ENCODE measurements around the gene PIM1. TPM values are rescaled to one million over a fixed set of nuclear protein-coding genes. Genes with fewer than 3 reads are reported as not detected.
A peak's percentile ranks its signal among the peaks of the same experiment; 100 is the strongest.

The PIM1 gene
- total and polyA plus RNA-seq, 9 of the 15 experiments (the other 6 are each of a cell fraction or from before 2014, with no cell fraction given) = 19.0 to 789 (median 212) TPM

DNA sequence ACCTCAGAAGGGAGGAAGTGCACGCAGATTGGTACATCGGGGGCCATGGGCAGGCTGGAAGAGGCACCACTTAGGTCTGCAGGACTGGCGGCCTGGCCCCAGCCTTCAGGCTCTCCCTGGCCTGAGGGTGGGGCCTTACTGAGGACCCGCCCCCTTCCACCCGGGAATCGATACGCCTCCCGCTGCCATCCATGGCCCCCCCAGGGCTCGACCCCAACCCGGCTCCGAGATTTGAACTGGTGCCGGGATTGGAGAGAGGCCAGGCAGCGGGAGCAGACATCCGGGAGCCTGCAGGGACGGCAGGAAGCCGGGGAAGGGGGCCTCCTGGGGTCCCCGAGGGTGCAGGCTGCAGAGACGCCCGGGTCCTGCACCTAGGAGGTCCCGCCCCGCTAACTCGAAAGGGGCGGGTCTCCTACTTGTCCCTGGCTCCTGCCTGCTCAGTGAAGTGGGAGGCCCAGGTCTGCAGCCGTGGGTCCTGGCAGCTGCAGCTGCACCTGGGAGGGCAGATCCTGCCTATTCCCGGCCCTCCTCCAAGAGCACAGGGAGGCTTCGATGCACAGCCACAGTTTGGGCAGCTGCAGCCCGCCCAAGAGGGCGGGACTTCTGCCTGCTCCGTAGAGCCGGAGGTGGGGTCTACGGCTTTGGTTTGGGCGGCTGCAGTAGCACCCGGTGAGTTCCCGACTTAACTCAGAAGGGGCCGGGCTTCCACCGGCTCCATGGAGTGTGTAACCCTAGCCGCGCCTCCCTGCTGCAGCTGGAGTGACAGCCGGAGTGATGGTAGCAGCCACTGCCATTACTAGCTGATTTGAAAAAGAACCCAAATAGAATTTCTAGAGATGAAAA lies 52.4 kb downstream of the PIM1 start (continued):
- TF ChIP-seq, protein P1, sequence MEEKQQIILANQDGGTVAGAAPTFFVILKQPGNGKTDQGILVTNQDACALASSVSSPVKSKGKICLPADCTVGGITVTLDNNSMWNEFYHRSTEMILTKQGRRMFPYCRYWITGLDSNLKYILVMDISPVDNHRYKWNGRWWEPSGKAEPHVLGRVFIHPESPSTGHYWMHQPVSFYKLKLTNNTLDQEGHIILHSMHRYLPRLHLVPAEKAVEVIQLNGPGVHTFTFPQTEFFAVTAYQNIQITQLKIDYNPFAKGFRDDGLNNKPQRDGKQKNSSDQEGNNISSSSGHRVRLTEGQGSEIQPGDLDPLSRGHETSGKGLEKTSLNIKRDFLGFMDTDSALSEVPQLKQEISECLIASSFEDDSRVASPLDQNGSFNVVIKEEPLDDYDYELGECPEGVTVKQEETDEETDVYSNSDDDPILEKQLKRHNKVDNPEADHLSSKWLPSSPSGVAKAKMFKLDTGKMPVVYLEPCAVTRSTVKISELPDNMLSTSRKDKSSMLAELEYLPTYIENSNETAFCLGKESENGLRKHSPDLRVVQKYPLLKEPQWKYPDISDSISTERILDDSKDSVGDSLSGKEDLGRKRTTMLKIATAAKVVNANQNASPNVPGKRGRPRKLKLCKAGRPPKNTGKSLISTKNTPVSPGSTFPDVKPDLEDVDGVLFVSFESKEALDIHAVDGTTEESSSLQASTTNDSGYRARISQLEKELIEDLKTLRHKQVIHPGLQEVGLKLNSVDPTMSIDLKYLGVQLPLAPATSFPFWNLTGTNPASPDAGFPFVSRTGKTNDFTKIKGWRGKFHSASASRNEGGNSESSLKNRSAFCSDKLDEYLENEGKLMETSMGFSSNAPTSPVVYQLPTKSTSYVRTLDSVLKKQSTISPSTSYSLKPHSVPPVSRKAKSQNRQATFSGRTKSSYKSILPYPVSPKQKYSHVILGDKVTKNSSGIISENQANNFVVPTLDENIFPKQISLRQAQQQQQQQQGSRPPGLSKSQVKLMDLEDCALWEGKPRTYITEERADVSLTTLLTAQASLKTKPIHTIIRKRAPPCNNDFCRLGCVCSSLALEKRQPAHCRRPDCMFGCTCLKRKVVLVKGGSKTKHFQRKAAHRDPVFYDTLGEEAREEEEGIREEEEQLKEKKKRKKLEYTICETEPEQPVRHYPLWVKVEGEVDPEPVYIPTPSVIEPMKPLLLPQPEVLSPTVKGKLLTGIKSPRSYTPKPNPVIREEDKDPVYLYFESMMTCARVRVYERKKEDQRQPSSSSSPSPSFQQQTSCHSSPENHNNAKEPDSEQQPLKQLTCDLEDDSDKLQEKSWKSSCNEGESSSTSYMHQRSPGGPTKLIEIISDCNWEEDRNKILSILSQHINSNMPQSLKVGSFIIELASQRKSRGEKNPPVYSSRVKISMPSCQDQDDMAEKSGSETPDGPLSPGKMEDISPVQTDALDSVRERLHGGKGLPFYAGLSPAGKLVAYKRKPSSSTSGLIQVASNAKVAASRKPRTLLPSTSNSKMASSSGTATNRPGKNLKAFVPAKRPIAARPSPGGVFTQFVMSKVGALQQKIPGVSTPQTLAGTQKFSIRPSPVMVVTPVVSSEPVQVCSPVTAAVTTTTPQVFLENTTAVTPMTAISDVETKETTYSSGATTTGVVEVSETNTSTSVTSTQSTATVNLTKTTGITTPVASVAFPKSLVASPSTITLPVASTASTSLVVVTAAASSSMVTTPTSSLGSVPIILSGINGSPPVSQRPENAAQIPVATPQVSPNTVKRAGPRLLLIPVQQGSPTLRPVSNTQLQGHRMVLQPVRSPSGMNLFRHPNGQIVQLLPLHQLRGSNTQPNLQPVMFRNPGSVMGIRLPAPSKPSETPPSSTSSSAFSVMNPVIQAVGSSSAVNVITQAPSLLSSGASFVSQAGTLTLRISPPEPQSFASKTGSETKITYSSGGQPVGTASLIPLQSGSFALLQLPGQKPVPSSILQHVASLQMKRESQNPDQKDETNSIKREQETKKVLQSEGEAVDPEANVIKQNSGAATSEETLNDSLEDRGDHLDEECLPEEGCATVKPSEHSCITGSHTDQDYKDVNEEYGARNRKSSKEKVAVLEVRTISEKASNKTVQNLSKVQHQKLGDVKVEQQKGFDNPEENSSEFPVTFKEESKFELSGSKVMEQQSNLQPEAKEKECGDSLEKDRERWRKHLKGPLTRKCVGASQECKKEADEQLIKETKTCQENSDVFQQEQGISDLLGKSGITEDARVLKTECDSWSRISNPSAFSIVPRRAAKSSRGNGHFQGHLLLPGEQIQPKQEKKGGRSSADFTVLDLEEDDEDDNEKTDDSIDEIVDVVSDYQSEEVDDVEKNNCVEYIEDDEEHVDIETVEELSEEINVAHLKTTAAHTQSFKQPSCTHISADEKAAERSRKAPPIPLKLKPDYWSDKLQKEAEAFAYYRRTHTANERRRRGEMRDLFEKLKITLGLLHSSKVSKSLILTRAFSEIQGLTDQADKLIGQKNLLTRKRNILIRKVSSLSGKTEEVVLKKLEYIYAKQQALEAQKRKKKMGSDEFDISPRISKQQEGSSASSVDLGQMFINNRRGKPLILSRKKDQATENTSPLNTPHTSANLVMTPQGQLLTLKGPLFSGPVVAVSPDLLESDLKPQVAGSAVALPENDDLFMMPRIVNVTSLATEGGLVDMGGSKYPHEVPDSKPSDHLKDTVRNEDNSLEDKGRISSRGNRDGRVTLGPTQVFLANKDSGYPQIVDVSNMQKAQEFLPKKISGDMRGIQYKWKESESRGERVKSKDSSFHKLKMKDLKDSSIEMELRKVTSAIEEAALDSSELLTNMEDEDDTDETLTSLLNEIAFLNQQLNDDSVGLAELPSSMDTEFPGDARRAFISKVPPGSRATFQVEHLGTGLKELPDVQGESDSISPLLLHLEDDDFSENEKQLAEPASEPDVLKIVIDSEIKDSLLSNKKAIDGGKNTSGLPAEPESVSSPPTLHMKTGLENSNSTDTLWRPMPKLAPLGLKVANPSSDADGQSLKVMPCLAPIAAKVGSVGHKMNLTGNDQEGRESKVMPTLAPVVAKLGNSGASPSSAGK (IDR thresholded peaks at IDR 0.05) = no peak
- TF ChIP-seq PTBP1 (IDR thresholded peaks at IDR 0.05; ENCODE audit: low read depth, low read length) (no peak), MTA2 (IDR thresholded peaks at IDR 0.05; ENCODE audit: low read depth) (no peak), BCOR (IDR thresholded peaks at IDR 0.05) (no peak), ZKSCAN1 (IDR thresholded peaks at IDR 0.05; ENCODE audit: low read depth, low read length) (no peak), SMC3 (conservative IDR thresholded peaks at IDR 0.05; ENCODE audit: insufficient read depth, low read depth, low read length) (0 out of 2 replicates have a peak, but pooled peaks have one; percentile 1), PPARD (CRISPR knock-in tag; IDR thresholded peaks at IDR 0.05) (no peak), HDAC8 (tag; IDR thresholded peaks at IDR 0.05) (no peak), HDAC1 (IDR thresholded peaks at IDR 0.05) (peak in 1 of 2 experiments; percentile 34; a peak in 1 of 4 replicates), KLF13 (tag; IDR thresholded peaks at IDR 0.05; ENCODE audit: borderline replicate concordance, low read depth) (0 out of 2 replicates have a peak, but pooled peaks have one; percentile 22), CEBPB (tag; IDR thresholded peaks at IDR 0.05) (no peak), NCOA6 (IDR thresholded peaks at IDR 0.05) (no peak)
- TF ChIP-seq, protein P2, sequence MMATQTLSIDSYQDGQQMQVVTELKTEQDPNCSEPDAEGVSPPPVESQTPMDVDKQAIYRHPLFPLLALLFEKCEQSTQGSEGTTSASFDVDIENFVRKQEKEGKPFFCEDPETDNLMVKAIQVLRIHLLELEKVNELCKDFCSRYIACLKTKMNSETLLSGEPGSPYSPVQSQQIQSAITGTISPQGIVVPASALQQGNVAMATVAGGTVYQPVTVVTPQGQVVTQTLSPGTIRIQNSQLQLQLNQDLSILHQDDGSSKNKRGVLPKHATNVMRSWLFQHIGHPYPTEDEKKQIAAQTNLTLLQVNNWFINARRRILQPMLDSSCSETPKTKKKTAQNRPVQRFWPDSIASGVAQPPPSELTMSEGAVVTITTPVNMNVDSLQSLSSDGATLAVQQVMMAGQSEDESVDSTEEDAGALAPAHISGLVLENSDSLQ (IDR thresholded peaks at IDR 0.05) = peak; percentile 97
- TF ChIP-seq, protein P3, sequence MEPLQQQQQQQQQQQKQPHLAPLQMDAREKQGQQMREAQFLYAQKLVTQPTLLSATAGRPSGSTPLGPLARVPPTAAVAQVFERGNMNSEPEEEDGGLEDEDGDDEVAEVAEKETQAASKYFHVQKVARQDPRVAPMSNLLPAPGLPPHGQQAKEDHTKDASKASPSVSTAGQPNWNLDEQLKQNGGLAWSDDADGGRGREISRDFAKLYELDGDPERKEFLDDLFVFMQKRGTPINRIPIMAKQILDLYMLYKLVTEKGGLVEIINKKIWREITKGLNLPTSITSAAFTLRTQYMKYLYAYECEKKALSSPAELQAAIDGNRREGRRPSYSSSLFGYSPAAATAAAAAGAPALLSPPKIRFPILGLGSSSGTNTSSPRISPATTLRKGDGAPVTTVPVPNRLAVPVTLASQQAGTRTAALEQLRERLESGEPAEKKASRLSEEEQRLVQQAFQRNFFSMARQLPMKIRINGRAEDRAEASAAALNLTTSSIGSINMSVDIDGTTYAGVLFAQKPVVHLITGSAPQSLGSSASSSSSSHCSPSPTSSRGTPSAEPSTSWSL (CRISPR knock-in tag; IDR thresholded peaks at IDR 0.05; ENCODE audit: borderline replicate concordance) = no peak
